Pancreas (tissue), 10 donors: Measurements from ENCODE around the gene NCOA4. TPM values are rescaled to one million over a fixed set of nuclear protein-coding genes. Genes with fewer than 3 reads are reported as not detected.

ENCODE experiments used
- ATAC-seq, 4 donors: fragments of 200-7000 bp; cut with Tn5 transposase; one replicate each; pipeline versions ENCODE4 v1.8.0 to v1.9.1; 2020; ENCODE audit warnings: mild to moderate bottlenecking in 4 of 4, moderate library complexity in 4 of 4
- DNase-seq, 6 donors: peaks; one replicate each; pipeline ENCODE4 v3.0.0-alpha.2; 2020
- FAIRE-seq: peaks from 2 replicates; lab custom pipeline; 2012; peaks lifted over from hg19 to GRCh38; lab: Jason Lieb, UNC
- H3K27ac ChIP-seq, 4 donors: fragments of 200-600 bp; sonication (generic); 1 replicate in 3 of 4; 2 replicates in 1 of 4; pipeline versions ENCODE4 v1.5.0 to v1.8.0; 2020
- H3K27me3 ChIP-seq, 4 donors: fragments of 200-600 bp; one replicate each; pipeline ENCODE4 v1.8.0; 2021
- H3K36me3 ChIP-seq, 3 donors: fragments of 200-600 bp; sonication (generic) in 1 of 3; one replicate each; pipeline versions ENCODE4 v1.5.0 to v1.8.0; 2020 to 2021
- H3K4me1 ChIP-seq, 3 donors: fragments of 200-600 bp; one replicate each; pipeline ENCODE4 v1.8.0; 2021
- H3K4me3 ChIP-seq, 4 donors: fragments of 200-600 bp; sonication (generic) in 2 of 4; one replicate each; pipeline versions ENCODE4 v1.5.0 to v1.8.0; 2020 to 2021
- H3K9me3 ChIP-seq, 4 donors: fragments of 200-600 bp; one replicate each; pipeline ENCODE4 v1.8.0; 2021
- CTCF ChIP-seq, 4 donors: fragments of 200-600 bp; sonication (generic) in 3 of 4; IDR thresholded peaks; one replicate each; pipeline versions ENCODE4 v1.5.0 to v1.8.0; 2021; ENCODE audit warnings: antibody characterized with exemption in 4 of 4
- WGBS, 2 donors: extraction: QIAGEN DNeasy Blood & Tissue Kit; methylation state at CpG; one replicate each; pipeline ENCODE4 v1.1.7; 2013; 5-methylcytosine and 5-hydroxymethylcytosine counted together
- intact Hi-C, 3 donors: fragments of 100-400 bp; cut with DNase I; formaldehyde crosslinking; loops; one replicate each; pipeline versions ENCODE4 v1.11.1 to v1.14.2; 2022
- polyA plus RNA-seq, 2 donors: library from polyadenylated mRNA; stranded (reverse); fragments of 200-250 nt; gene quantifications; one replicate each; pipeline ENCODE4 v1.2.3, GENCODE V29; 2013
- total RNA-seq, 6 donors: library from RNA; stranded (reverse); fragmentation: NEBNext Ultra II Directional in 4 of 6; extraction: Animal tissue kit (Norgen Biotek cat#: 25700) in 4 of 6; gene quantifications; one replicate each; pipeline versions ENCODE4 v1.2.1 to v1.2.4, GENCODE V29; 2021 to 2023
- donor health status: healthy with polysubstance abuse.
- donor health status: DM: no; HTN: no; CAD: no; lungs with moderate emphysema.
- donor health status: DM: no; HTN: no; CAD: no.
- donor health status: control.
- donor health status: control.
- donor health status: Bipolar disorder and iron deficiency.
- donor health status: DM: yes; HTN: yes; CAD: no.
- donor health status: DM: no; HTN: no; CAD: no.
- donor health status: DM: no; HTN: no; CAD: no.
- donor health status: DM: yes; HTN: yes; CAD: no.

The NCOA4 gene
- total and polyA plus RNA-seq, 8 donors = 16.7 to 69.4 (median 55.8) TPM

DNA sequence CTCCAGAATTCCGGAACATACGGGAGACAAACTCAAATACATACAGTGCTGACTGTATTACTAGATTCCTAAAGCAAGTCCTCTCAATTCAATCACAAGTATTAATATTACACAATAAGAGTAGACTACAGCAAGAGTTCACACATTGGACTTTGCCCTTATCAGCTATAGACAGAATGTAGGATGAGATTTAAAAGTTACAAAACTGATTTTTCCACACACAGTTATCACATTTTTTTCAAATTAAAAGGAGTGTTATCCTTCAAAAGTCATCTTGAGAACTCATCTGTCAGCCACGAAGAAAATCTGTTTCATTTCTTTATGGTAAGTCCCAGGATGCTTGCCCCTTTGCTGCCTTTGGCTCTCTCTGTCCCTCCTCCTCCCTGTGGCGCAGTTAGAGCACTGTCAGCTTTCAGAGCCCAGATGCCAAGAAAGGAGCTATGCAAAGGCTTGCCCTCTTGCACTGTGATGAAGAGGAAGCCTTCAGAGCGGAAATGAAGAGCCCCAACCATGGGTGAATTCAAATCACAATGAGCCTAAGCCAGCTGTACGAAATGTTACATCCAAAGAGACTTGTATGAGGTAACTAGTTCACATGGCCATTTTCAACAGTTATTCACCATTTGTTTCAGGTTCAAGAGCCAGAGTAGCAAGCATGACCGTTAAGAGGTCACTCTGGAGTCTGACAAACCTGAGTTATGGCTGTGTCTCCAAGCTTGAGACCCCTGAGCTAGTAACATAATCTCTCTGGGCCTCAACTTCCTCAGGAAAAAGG, 10.7 kb downstream of the NCOA4 start:
- H3K4me1 ChIP-seq = peaks cover 21 to 57% (median 31%) of the 10 kb centered on the region in 3 donors
- peaks cover 0 to 6% (median 0%) of the 10 kb centered on the region in 3 donors for H3K36me3 ChIP-seq
- peak overlapping the region in 3 of 4 donors; percentile 31 to 34 (median 34) for H3K27ac ChIP-seq
- 46 to 47% methylated on average over 7 of the region's 7 CpGs for WGBS, 2 donors
- TF ChIP-seq CTCF (IDR thresholded peaks at IDR 0.05) = no peak
- peak; percentile 4 to 19 (median 12) for ATAC-seq
- no peaks in the 10 kb centered on the region for H3K9me3 ChIP-seq
- no peaks in the 10 kb centered on the region for H3K27me3 ChIP-seq
- DNase-seq = no peak
- no peak for FAIRE-seq
- H3K4me3 ChIP-seq = no peak overlapping the region
- intact Hi-C loops = no loop called here

GRCh38 chr10:46019177-46019528, 11.3 kb downstream of the NCOA4 start:
- 16 to 20% methylated on average over 3 of the region's 3 CpGs for WGBS, 2 donors
- Histone ChIP-seq H3K9me3 (no peaks in the 10 kb centered on the region), H3K27me3 (no peaks in the 10 kb centered on the region), H3K4me1 (peaks cover 21 to 54% (median 31%) of the 10 kb centered on the region in 3 donors), H3K27ac (peak overlapping the region in 2 of 4 donors; percentile 31 to 34), H3K36me3 (peaks cover 0 to 10% (median 2%) of the 10 kb centered on the region in 3 donors), H3K4me3 (no peak overlapping the region)
- TF ChIP-seq CTCF (IDR thresholded peaks at IDR 0.05) = no peak
- intact Hi-C loops = no loop called here
- peak in 3 of 4 donors; percentile 5 to 45 (median 33) for ATAC-seq
- FAIRE-seq = no peak
- DNase-seq = peak in 2 of 6 donors; percentile 21 to 44

GRCh38 chr10:46018453-46019176, 11.8 kb downstream of the NCOA4 start:
- H3K36me3 ChIP-seq = peaks cover 0 to 16% (median 6%) of the 10 kb centered on the region in 3 donors
- no peak for ATAC-seq
- no peak for FAIRE-seq
- peaks cover 21 to 48% (median 31%) of the 10 kb centered on the region in 3 donors for H3K4me1 ChIP-seq
- intact Hi-C loops = no loop called here
- H3K9me3 ChIP-seq = no peaks in the 10 kb centered on the region
- H3K4me3 ChIP-seq = no peak overlapping the region
- peak overlapping the region in 2 of 4 donors; percentile 31 to 34 for H3K27ac ChIP-seq
- no peaks in the 10 kb centered on the region for H3K27me3 ChIP-seq
- no peak for DNase-seq
- no peak for TF ChIP-seq CTCF (IDR thresholded peaks at IDR 0.05)
- 36 to 37% methylated on average over 2 of the region's 2 CpGs for WGBS, 2 donors

DNA sequence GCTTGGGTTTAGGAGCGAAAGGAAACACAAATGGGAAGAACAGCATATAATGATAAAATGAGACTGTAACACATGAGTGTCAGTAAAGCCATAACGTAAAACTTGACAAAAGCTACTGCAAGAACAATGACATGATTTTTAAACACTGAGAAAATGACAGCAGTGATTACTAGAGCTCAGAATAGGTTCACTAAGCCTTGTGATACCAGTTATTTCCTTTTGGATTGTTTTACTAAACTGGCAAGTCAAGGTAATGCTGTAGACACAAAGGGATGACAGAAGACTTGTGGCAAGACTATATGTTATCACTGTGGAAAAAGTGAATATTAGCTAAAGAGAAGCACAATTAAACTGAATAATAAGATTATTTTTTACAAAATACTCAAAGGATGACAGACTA, 12.7 kb downstream of the NCOA4 start:
- Histone ChIP-seq H3K4me1 (peaks cover 21 to 46% (median 31%) of the 10 kb centered on the region in 3 donors), H3K4me3 (no peak overlapping the region), H3K36me3 (peaks cover 0 to 24% (median 9%) of the 10 kb centered on the region in 3 donors), H3K9me3 (no peaks in the 10 kb centered on the region), H3K27ac (peak overlapping the region in 1 of 4 donors; percentile 34), H3K27me3 (no peaks in the 10 kb centered on the region)
- no peak for TF ChIP-seq CTCF (IDR thresholded peaks at IDR 0.05)
- intact Hi-C loops = no loop called here
- DNase-seq (no peak), ATAC-seq (no peak), FAIRE-seq (no peak)
- 75 to 76% methylated on average over 2 of the region's 2 CpGs for WGBS, 2 donors
